Measurements from ENCODE around the gene TRAFD1. TPM values are rescaled to one million over a fixed set of nuclear protein-coding genes. Genes with fewer than 3 reads are reported as not detected.
A peak's percentile ranks its signal among the peaks of the same experiment; 100 is the strongest.

Gene TRAFD1
- total and polyA plus RNA-seq, 4 donors: 16.9 to 43.1 (median 37.8) TPM

DNA sequence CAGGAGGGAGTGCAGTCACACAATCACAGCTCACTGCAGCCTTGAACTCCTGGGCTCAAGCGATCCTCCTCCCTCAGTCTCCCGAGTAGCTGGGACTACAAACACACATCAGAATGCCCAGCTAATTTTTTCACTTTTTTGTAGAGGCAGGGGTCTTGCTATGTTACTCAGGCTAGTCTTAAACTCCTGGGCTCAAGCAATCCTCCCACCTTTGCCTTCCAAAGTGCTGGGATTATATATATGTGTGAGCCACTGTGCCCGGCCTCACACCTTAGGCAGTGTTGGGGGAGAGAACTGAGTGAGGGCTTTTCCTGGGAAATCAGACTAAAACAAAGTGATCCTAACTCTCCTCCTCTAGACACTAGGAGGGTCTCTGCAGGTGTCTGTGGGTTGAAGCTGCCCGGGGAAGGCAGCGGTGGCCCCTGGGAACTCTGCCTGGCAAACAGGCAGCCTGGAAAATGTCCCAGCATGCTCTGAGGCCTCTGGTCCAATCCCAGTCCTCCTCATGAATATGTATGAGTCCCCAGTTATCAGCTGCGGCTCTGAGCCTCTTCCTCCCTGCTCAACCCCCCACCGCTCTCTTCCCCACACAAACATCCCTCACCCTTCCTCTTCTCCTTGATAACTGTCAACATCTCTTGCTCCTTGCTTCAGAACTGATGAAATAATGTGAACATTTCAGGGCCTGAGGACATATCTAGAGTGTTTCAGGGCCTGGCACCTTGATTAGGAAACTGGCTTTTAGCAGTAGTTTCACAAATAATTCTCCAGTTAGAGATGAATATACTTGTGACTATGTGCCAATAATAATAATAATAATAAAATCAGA is 8.9 kb upstream of the TRAFD1 start:
- 42 to 47% methylated on average over 7 of the region's 7 CpGs for WGBS, 2 donors

GRCh38 chr12:112117685-112118084 is 7.7 kb upstream of the TRAFD1 start:
- TF ChIP-seq, protein P1, sequence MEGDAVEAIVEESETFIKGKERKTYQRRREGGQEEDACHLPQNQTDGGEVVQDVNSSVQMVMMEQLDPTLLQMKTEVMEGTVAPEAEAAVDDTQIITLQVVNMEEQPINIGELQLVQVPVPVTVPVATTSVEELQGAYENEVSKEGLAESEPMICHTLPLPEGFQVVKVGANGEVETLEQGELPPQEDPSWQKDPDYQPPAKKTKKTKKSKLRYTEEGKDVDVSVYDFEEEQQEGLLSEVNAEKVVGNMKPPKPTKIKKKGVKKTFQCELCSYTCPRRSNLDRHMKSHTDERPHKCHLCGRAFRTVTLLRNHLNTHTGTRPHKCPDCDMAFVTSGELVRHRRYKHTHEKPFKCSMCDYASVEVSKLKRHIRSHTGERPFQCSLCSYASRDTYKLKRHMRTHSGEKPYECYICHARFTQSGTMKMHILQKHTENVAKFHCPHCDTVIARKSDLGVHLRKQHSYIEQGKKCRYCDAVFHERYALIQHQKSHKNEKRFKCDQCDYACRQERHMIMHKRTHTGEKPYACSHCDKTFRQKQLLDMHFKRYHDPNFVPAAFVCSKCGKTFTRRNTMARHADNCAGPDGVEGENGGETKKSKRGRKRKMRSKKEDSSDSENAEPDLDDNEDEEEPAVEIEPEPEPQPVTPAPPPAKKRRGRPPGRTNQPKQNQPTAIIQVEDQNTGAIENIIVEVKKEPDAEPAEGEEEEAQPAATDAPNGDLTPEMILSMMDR (IDR thresholded peaks at IDR 0.05; ENCODE audit: control extremely low read depth, extremely low read depth): no peak
- Histone ChIP-seq H3K27ac (ENCODE audit: low read depth in 1 of 2, low read length in 1 of 2) (no peak overlapping the region), H3K9ac (ENCODE audit: insufficient read depth in 1 of 2, low read length in 2 of 2) (no peak overlapping the region), H3K4me1 (ENCODE audit: control insufficient read depth in 5 of 5, insufficient read depth in 5 of 5, low read length in 5 of 5) (peaks cover 0 to 14% (median 0%) of the 10 kb centered on the region in 5 donors), H3K4me3 (no peak overlapping the region), H3K27me3 (ENCODE audit: control insufficient read depth in 3 of 3, insufficient read depth in 3 of 3, low read length in 2 of 3) (no peaks in the 10 kb centered on the region), H3K36me3 (ENCODE audit: control insufficient read depth in 4 of 4, insufficient read depth in 4 of 4, low read length in 4 of 4) (no peaks in the 10 kb centered on the region), H3K9me3 (ENCODE audit: control insufficient read depth in 4 of 4, insufficient read depth in 3 of 4, low read length in 3 of 4) (no peaks in the 10 kb centered on the region)
- ATAC-seq (ENCODE audit: insufficient read depth, low FRiP score) (no peak), DNase-seq (no peak)
- WGBS, 2 donors: 73 to 87% methylated on average over 8 of the region's 8 CpGs

More for the DNA sequence above, 8.9 kb upstream of the TRAFD1 start:
- Histone ChIP-seq H3K4me3 (no peak overlapping the region), H3K36me3 (ENCODE audit: control insufficient read depth in 4 of 4, insufficient read depth in 4 of 4, low read length in 4 of 4) (no peaks in the 10 kb centered on the region), H3K9me3 (ENCODE audit: control insufficient read depth in 4 of 4, insufficient read depth in 3 of 4, low read length in 3 of 4) (no peaks in the 10 kb centered on the region), H3K27me3 (ENCODE audit: control insufficient read depth in 3 of 3, insufficient read depth in 3 of 3, low read length in 2 of 3) (no peaks in the 10 kb centered on the region), H3K9ac (ENCODE audit: insufficient read depth in 1 of 2, low read length in 2 of 2) (peak overlapping the region; percentile 21 to 49), H3K4me1 (ENCODE audit: control insufficient read depth in 5 of 5, insufficient read depth in 5 of 5, low read length in 5 of 5) (peaks cover 0 to 7% (median 0%) of the 10 kb centered on the region in 5 donors), H3K27ac (ENCODE audit: low read depth in 1 of 2, low read length in 1 of 2) (peak overlapping the region; percentile 84 to 94)
- peak; percentile 82 for ATAC-seq (ENCODE audit: insufficient read depth, low FRiP score)
- DNase-seq: peak; percentile 48 to 68 (median 54)
- TF ChIP-seq, protein P1 (IDR thresholded peaks at IDR 0.05; ENCODE audit: control extremely low read depth, extremely low read depth): no peak

DNA sequence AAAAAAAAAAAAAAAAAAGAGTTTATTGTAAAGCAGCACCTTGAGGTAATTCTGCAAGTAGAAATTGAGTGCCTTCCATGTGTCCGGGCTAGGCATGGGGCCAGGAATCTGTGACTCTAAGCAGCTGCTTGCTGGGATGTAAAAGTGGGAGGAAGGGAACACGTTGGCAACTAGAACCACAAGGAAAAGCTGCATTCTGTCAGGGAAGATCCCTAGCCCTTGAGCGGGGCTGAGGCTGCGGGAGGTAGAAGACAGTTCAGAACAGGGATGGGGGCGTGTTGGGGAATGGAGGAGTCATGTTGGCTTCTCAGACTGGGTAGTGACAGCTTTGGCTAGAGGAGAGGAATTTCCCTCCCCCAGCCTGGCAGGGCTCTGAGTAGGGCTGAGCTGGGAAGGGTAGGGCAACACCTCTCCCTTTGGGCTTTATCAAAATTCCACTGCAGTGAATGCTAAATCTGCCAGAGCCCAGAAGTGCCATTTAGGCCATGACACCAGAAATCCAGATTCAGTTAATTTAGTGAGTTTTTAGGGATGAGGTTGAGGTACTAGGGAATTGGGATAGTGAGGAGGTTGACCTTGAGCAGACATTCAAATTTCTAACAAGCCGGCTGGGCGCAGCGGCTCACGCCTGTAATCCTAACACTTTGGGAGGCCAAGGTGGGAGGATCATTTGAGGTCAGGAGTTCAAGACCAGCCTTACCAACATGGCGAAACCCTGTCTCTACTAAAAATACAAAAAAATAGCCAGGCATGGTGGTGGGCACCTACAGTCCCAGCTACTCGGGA is 3.4 kb upstream of the TRAFD1 start:
- Histone ChIP-seq H3K27ac (ENCODE audit: low read depth in 1 of 2, low read length in 1 of 2) (peak overlapping the region; percentile 33 to 85), H3K27me3 (ENCODE audit: control insufficient read depth in 3 of 3, insufficient read depth in 3 of 3, low read length in 2 of 3) (no peaks in the 10 kb centered on the region), H3K9ac (ENCODE audit: insufficient read depth in 1 of 2, low read length in 2 of 2) (no peak overlapping the region), H3K36me3 (ENCODE audit: control insufficient read depth in 4 of 4, insufficient read depth in 4 of 4, low read length in 4 of 4) (no peaks in the 10 kb centered on the region), H3K4me3 (no peak overlapping the region), H3K4me1 (ENCODE audit: control insufficient read depth in 5 of 5, insufficient read depth in 5 of 5, low read length in 5 of 5) (peaks cover 0 to 21% (median 7%) of the 10 kb centered on the region in 5 donors), H3K9me3 (ENCODE audit: control insufficient read depth in 4 of 4, insufficient read depth in 3 of 4, low read length in 3 of 4) (no peaks in the 10 kb centered on the region)
- WGBS, 2 donors: 72 to 89% methylated on average over 11 of the region's 11 CpGs
- TF ChIP-seq, protein P1 (IDR thresholded peaks at IDR 0.05; ENCODE audit: control extremely low read depth, extremely low read depth): no peak
- no peak for ATAC-seq (ENCODE audit: insufficient read depth, low FRiP score)
- peak; percentile 82 to 92 (median 86) for DNase-seq

Measured in lung (tissue), 12 donors.